ENCODE measurements around the gene VRK1. TPM values are rescaled to one million over a fixed set of nuclear protein-coding genes. Genes with fewer than 3 reads are reported as not detected.

The VRK1 gene
- polyA plus RNA-seq, 3 donors, result 5.5 to 14.3 (median 13.2) TPM

DNA sequence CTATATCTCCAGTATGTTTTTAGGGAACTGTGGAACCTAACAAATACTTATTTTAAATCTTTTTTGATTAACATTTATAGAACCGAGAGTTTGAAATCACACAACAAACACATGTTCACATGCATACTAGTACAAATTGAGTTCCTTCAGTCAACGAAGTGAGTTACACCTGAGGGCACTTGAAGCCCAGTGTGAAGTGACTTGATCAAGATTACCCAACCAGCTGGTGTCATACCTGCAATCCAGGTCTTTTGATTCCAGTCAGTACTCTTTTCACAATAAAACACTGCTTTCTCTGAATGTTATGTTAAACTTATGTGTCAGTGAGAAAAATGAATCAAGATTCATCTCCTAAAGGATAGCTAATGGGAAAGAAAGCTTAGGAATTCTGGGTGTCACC, 35.2 kb downstream of the VRK1 start:
- Histone ChIP-seq H3K27me3 (ENCODE audit: control insufficient read depth in 2 of 2, insufficient read depth in 2 of 2, low read length in 2 of 2) (no peaks in the 10 kb centered on the region), H3K4me1 (ENCODE audit: control insufficient read depth in 1 of 2, insufficient read depth in 2 of 2, low read length in 2 of 2) (no peaks in the 10 kb centered on the region), H3K9ac (ENCODE audit: insufficient read depth, low read length, poor library complexity, severe bottlenecking) (no peak overlapping the region), H3K4me3 (replicated peaks in 1 of 3; ENCODE audit: low read depth in 2 of 3, low read length in 3 of 3) (no peak overlapping the region), H3K9me3 (replicated peaks in 1 of 2; ENCODE audit: control insufficient read depth in 1 of 2, insufficient read depth in 1 of 2, low read length in 2 of 2) (no peaks in the 10 kb centered on the region), H3K27ac (ENCODE audit: low read depth in 1 of 2, low read length in 2 of 2) (no peak overlapping the region), H4K20me1 (ENCODE audit: insufficient read depth, low read length) (no peaks in the 10 kb centered on the region), H3K79me2 (ENCODE audit: insufficient read depth, low read length) (peaks cover 56% of the 10 kb centered on the region), H3K4me2 (replicated peaks; ENCODE audit: extremely low read depth, low read length, poor library complexity, severe bottlenecking) (no peak overlapping the region), H2AFZ (ENCODE audit: insufficient read depth, low read depth, low read length, poor library complexity, severe bottlenecking) (no peak overlapping the region), H3K36me3 (replicated peaks in 1 of 2; ENCODE audit: control insufficient read depth in 1 of 2, insufficient read depth in 2 of 2, low read length in 2 of 2) (peaks cover 27 to 48% of the 10 kb centered on the region in 2 donors)
- Mint-ChIP-seq H3K27ac (no peak overlapping the region), H3K36me3 (peaks cover 41 to 48% of the 10 kb centered on the region in 2 donors), H3K4me3 (no peak overlapping the region), H3K4me1 (peaks cover 2% of the 10 kb centered on the region), H3K9me3 (peaks cover 0 to 6% (median 2%) of the 10 kb centered on the region in 7 donors), H3K27me3 (ENCODE audit: low read depth in 3 of 3) (peaks cover 0 to 4% (median 0%) of the 10 kb centered on the region in 3 donors)
- WGBS (ENCODE audit: insufficient coverage), result no CpG with 5 or more reads among the region's 2 CpGs
- TF ChIP-seq CTCF (IDR thresholded peaks at IDR 0.05), result no peak
- no peak for DNase-seq
- intact Hi-C loops (cut with micrococcal nuclease), result no loop called here

- Histone ChIP-seq H3K4me3 (replicated peaks in 1 of 3; ENCODE audit: low read depth in 2 of 3, low read length in 3 of 3) (no peak overlapping the region), H2AFZ (ENCODE audit: insufficient read depth, low read depth, low read length, poor library complexity, severe bottlenecking) (no peak overlapping the region), H3K9ac (ENCODE audit: insufficient read depth, low read length, poor library complexity, severe bottlenecking) (no peak overlapping the region), H3K4me1 (ENCODE audit: control insufficient read depth in 1 of 2, insufficient read depth in 2 of 2, low read length in 2 of 2) (no peaks in the 10 kb centered on the region), H3K36me3 (replicated peaks in 1 of 2; ENCODE audit: control insufficient read depth in 1 of 2, insufficient read depth in 2 of 2, low read length in 2 of 2) (peaks cover 39 to 86% of the 10 kb centered on the region in 2 donors), H3K79me2 (ENCODE audit: insufficient read depth, low read length) (no peaks in the 10 kb centered on the region), H3K4me2 (replicated peaks; ENCODE audit: extremely low read depth, low read length, poor library complexity, severe bottlenecking) (no peak overlapping the region), H3K27ac (ENCODE audit: low read depth in 1 of 2, low read length in 2 of 2) (no peak overlapping the region), H3K27me3 (ENCODE audit: control insufficient read depth in 2 of 2, insufficient read depth in 2 of 2, low read length in 2 of 2) (no peaks in the 10 kb centered on the region), H3K9me3 (replicated peaks in 1 of 2; ENCODE audit: control insufficient read depth in 1 of 2, insufficient read depth in 1 of 2, low read length in 2 of 2) (no peaks in the 10 kb centered on the region), H4K20me1 (ENCODE audit: insufficient read depth, low read length) (no peaks in the 10 kb centered on the region)
- intact Hi-C loops (cut with micrococcal nuclease), result no loop called here
- H3K4me1 Mint-ChIP-seq, result no peaks in the 10 kb centered on the region
- H3K9me3 Mint-ChIP-seq, result peaks cover 0 to 3% (median 0%) of the 10 kb centered on the region in 7 donors
- no peak for TF ChIP-seq CTCF (IDR thresholded peaks at IDR 0.05)
- peaks cover 69 to 75% of the 10 kb centered on the region in 2 donors for H3K36me3 Mint-ChIP-seq
- WGBS (ENCODE audit: insufficient coverage), result no CpG with 5 or more reads among the region's 4 CpGs
- no peak for DNase-seq
- H3K27me3 Mint-ChIP-seq (ENCODE audit: low read depth in 3 of 3), result no peaks in the 10 kb centered on the region
- peak overlapping the region in 1 of 7 donors; percentile 30 for H3K27ac Mint-ChIP-seq
- no peak overlapping the region for H3K4me3 Mint-ChIP-seq
Measured at GRCh38 chr14:96838449-96838848, 41.3 kb downstream of the VRK1 start.

Data from CD14-positive monocyte (primary cell).